GM10847 (cell line): ENCODE measurements around the gene PPRC1.
A peak's percentile ranks its signal among the peaks of the same experiment; 100 is the strongest.

Source experiments
- POLR2A ChIP-seq: IDR thresholded peaks from 2 replicates; pipeline ENCODE4 v1.6.1; 2011; ENCODE audit not compliant: insufficient read length; ENCODE audit errors: extremely low read depth

The PPRC1 gene, protein sequence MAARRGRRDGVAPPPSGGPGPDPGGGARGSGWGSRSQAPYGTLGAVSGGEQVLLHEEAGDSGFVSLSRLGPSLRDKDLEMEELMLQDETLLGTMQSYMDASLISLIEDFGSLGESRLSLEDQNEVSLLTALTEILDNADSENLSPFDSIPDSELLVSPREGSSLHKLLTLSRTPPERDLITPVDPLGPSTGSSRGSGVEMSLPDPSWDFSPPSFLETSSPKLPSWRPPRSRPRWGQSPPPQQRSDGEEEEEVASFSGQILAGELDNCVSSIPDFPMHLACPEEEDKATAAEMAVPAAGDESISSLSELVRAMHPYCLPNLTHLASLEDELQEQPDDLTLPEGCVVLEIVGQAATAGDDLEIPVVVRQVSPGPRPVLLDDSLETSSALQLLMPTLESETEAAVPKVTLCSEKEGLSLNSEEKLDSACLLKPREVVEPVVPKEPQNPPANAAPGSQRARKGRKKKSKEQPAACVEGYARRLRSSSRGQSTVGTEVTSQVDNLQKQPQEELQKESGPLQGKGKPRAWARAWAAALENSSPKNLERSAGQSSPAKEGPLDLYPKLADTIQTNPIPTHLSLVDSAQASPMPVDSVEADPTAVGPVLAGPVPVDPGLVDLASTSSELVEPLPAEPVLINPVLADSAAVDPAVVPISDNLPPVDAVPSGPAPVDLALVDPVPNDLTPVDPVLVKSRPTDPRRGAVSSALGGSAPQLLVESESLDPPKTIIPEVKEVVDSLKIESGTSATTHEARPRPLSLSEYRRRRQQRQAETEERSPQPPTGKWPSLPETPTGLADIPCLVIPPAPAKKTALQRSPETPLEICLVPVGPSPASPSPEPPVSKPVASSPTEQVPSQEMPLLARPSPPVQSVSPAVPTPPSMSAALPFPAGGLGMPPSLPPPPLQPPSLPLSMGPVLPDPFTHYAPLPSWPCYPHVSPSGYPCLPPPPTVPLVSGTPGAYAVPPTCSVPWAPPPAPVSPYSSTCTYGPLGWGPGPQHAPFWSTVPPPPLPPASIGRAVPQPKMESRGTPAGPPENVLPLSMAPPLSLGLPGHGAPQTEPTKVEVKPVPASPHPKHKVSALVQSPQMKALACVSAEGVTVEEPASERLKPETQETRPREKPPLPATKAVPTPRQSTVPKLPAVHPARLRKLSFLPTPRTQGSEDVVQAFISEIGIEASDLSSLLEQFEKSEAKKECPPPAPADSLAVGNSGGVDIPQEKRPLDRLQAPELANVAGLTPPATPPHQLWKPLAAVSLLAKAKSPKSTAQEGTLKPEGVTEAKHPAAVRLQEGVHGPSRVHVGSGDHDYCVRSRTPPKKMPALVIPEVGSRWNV (N-terminal part only)

DNA sequence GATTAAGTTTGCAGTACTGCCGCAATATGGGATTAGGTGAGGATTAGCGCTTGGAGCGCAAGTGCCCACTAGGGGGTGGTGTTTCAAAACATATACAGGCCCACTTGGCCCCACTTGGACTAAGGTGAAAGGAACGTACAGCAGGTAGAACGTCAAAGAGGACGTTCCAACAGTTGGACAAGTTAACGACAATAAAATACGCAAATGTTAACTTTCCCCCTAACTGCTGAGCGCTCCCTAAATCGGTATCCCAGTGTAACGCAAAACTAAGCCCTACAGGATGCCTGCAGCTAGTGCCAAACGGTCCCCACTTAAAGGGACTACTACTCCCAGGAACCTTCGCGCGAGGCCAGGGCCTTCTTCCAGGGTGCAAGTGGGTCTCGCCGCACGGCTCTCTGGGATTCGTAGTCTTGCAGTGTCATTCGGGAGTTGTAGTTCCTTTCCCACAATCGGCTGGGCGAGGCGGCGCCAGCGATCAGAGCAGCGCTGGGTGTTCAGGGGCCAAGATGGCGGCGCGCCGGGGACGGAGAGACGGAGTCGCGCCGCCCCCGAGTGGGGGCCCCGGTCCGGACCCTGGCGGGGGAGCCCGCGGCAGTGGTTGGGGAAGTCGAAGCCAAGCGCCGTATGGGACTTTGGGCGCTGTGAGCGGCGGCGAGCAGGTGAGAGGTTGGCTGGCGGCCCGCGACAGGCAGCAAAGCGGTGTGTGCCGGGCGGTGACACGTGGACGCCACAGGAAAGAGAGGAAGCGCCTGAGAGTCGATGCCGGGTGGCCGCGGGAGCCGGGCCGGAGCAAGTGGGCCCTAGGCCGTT lies at the start of gene PPRC1:
Gene PPRC1 (plus strand): TSS at position 478 of the 810 bp plus-strand sequence. CDS start 29 bp downstream, at position 507.
- peak; percentile 72 for TF ChIP-seq POLR2A

GRCh38 chr10:102083541-102083940 lies 49.3 kb upstream of the PPRC1 start:
- no peak for TF ChIP-seq POLR2A

DNA sequence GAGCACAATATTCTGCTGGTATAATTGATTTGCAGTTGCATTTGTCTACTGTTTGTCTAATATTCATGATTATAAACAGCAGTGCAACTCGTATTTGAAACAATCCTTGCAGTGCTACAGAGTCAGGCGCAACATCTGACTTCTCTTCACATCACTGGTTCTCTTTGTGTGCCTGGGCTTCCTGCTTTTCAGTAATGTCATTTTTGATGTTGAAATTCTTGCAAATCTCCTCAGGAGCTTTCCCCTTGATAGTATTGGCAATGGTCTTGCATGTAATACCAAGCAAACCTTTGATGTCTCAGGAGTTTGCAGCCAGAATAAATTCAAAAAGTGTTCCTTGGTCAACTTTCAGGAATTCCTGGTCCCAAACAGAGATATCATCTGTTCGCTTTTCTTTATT lies 47.5 kb upstream of the PPRC1 start:
- no peak for TF ChIP-seq POLR2A

GRCh38 chr10:102086196-102086595 lies 46.6 kb upstream of the PPRC1 start:
- TF ChIP-seq POLR2A = no peak

DNA sequence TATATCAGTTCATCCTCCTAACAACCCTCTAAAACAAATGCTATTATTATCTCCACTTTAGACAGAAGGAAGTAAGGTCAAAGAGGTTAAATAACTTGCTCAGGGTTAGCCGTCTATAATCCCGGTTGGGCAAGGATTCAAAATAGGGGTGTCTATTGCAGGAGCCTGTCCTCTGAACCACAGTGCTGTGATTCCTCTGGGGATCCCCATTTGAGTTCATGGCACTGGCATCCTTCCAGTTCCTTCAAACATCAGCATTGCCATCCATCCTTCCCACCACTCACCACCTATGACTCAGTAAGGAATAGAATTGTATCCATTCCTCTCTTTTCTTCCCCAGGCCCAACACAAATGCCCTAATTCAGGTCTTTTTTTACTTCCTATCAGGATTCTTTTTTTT lies 42.1 kb upstream of the PPRC1 start:
- no peak for TF ChIP-seq POLR2A

DNA sequence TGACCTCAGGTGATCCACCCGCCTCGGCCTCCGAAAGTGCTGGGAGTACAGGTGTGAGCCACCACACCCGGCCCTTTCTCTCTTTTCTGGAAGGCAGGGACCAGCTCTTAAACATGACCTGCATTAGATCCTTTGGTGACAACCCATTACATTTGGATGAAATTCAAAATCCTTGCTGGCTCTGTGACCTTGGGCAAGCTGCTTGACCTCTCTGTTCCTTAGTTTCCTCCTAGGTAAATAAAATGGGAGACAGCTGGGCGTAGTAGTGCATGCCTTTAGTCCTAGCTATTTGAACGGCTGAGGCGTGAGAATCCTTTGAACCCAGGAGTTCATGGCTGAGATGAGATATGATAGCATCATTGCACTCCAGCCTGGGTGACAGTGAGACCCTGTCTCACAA lies 36.4 kb upstream of the PPRC1 start:
- TF ChIP-seq POLR2A = no peak

DNA sequence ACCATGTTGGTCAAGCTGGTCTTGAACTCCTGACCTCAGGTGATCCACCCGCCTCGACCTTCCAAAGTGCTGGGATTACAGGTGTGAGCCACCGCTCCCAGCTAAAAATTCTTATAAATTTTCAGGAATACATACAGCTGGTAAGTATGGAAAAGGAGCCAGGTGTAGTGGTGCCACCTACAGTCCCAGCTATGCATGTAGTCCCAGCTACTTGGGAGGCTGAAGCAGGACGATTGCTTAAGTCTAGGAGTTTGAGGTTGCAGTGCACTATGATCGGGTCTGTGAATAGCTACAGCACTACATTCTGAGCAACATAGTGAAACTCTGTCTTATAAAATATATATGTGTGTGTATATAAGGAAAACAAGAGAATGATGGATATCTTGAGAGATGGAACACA lies 31.7 kb upstream of the PPRC1 start:
- no peak for TF ChIP-seq POLR2A

- TF ChIP-seq POLR2A = no peak
Measured at GRCh38 chr10:102102421-102102820, 30.4 kb upstream of the PPRC1 start.

DNA sequence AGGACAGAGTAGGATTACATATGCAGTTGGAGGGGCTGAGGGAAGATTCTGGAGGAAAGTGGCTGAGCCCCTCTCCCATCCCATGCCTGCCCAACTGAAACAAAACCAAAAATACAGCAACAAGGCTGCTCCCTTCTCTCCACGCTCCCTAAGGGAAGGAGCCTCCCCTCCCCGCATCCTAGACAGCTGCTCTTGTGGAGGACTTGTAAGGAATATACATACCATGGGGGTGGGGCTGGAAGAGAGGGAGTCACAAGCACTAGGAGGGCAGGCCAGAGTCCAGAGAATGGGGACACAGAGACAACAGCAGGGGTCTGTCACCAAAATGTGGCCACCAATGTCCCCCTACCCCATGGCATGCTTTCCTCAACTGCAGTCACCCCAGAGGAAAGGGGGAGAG lies 25.8 kb upstream of the PPRC1 start:
- TF ChIP-seq POLR2A = no peak

GRCh38 chr10:102109166-102110116 lies 23.4 kb upstream of the PPRC1 start:
- TF ChIP-seq POLR2A = no peak

GRCh38 chr10:102111276-102111675 lies 21.6 kb upstream of the PPRC1 start:
- TF ChIP-seq POLR2A = no peak

- TF ChIP-seq POLR2A = no peak
Measured at GRCh38 chr10:102112210-102112817, 20.5 kb upstream of the PPRC1 start.
